KBM-7 (cell line): Measurements from ENCODE around the gene SLC16A8.
"Not testable (repeated sequence)": the region's sequence is repeated elsewhere in the genome, so short reads cannot be mapped to it uniquely, and the experiment has no call there.

ENCODE experiments used
- DNase-seq: peaks from one replicate; pipeline ENCODE4 v3.0.0-alpha.2; 2015
- in situ Hi-C: fragments of 300-500 bp; cut with MboI; formaldehyde crosslinking; loops from 2 replicates; pipeline ENCODE4 v1.14.3; 2020; ENCODE audit warnings: low sequenced_read_pairs, low pct_unique_long_range_greater_than_20kb, mixed read lengths

The SLC16A8 gene

DNA sequence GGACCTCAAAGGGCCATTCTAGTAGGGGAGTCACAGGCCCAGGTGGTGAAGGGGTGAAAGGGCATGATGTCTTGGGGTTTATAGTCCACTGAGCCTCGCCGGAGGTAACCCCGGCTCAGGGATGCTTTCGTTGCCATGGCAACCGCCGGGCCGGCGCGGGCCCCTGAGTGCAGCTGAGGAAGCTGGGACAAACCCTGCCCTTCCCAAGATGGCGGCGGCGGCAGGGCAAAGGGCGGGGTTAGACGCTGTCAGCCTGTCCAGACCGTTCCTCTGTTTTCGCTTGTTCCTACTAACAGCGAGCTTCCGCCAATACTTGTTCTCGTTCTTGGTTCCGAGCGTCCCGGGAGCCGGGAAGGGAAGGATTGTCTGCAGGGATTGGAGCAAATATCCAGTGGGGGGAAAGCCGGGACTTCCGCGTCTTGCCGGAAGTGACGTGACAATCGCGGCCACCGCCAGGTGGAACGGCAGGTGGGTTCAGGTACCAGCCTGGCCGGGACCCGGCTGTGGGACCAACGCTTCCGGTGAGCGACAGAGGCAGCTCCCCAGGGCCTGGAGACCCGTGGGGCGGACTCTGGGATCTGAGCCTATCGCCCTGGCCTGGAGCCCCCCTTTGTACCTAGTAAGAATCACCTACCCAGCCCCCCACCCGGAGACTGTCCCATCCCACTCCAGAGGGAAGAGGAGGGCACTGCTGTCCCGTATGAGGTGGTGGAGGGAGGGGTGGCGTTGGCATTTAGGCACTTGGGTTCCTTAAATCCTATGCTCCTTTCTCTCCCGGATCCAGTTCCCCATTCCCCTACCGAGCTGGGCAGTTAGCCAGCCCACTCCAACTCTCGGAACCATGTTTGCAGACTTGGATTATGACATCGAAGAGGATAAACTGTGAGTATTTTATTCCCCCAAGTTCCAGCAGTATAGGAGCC lies 26.8 kb downstream of the SLC16A8 start, which contains the start of gene PICK1:
Gene PICK1 (plus strand): TSS at position 436 of the 923 bp plus-strand sequence. CDS start 406 bp downstream, at position 842.
- peak; percentile 86 for DNase-seq
- in situ Hi-C loops: no loop called here

GRCh38 chr22:38051900-38052862 lies 31.8 kb downstream of the SLC16A8 start:
- DNase-seq: peak; percentile 86
- in situ Hi-C loops: no loop called here

DNA sequence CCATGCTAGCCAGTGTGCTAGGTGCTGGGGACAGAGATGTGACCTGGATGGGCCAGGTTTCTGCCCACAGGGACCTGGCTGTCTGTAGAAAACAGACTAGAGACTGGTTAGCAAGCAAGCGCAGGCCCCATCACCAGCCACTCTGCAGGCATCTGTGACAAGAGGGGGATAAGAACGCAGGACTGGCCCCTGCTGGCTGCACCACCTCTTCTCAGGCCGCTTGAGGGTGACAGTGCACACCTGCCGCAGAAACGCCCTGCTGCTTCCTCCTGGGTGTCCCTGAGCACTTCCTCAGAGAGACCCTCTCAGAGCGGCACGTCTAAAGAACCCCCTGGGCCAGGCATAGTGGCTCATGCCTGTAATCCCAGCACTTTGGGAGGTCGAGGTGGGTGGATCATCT lies 32.7 kb downstream of the SLC16A8 start:
- in situ Hi-C loops: no loop called here
- no peak for DNase-seq

DNA sequence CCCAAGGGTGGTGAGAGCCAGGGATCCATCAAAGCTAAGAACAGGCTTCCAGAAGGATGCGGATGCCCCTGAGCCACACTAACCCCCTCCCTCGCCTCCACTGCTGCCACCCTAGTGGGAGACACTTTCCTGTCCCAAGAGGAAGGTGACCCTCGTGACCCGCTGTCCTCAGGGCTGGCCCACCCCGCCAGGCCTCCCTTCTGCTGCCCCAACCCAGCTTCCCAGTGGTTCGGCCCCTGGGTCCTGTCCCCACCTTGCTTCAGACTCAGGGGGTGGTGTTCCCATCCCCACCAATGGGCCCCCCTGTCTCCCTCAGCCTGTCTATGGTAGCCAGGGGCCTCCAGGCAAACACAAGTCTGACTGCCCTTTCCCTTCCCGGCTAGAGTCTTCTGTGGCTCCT lies 33.3 kb downstream of the SLC16A8 start:
- in situ Hi-C loops: no loop called here
- no peak for DNase-seq

GRCh38 chr22:38049812-38050619 lies 34.0 kb downstream of the SLC16A8 start:
- DNase-seq: no peak
- in situ Hi-C loops: no loop called here

DNA sequence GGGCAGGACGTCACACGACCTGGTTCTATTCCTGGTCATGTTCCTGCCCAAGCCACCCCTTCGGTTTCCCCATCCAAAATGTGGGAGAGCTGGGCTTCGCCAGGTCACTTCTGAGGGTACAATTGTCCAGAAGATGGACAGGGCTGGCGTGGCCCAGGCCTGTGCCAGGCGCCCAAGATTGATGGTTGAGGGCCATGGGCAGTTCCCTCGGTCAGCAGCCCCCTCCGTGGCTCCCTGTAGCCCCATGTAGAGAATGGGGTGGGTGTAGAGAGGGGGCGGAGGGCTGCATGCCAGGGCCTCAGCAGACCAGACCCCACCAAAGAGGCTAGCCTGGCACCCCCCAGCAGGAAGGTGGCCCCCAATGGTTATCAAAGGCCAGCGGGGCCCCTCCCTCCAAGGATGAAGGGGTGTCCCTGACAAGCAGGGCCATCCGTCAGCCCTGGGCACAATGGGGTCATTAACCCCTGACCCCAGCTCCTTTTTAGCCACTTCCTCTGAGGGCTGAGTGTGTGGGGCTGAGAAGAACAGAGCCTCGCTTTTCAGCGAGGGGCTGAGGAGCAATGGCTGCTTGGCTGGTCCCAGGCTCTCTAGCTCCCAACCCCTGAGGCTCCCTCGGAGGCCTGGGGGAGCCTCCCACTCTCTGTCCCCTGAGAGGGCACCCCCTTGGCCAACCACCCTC lies 37.8 kb downstream of the SLC16A8 start:
- in situ Hi-C loops: no loop called here
- DNase-seq: no peak

- DNase-seq: no peak
- in situ Hi-C loops: no loop called here
These were observed 40.6 kb downstream of the SLC16A8 start for GRCh38 chr22:38043151-38044039.

GRCh38 chr22:38042488-38042790 lies 41.5 kb downstream of the SLC16A8 start:
- peak; percentile 29 for DNase-seq
- in situ Hi-C loops: no loop called here

GRCh38 chr22:38041760-38042487 lies 42.1 kb downstream of the SLC16A8 start:
- in situ Hi-C loops: no loop called here
- peak; percentile 33 for DNase-seq

DNA sequence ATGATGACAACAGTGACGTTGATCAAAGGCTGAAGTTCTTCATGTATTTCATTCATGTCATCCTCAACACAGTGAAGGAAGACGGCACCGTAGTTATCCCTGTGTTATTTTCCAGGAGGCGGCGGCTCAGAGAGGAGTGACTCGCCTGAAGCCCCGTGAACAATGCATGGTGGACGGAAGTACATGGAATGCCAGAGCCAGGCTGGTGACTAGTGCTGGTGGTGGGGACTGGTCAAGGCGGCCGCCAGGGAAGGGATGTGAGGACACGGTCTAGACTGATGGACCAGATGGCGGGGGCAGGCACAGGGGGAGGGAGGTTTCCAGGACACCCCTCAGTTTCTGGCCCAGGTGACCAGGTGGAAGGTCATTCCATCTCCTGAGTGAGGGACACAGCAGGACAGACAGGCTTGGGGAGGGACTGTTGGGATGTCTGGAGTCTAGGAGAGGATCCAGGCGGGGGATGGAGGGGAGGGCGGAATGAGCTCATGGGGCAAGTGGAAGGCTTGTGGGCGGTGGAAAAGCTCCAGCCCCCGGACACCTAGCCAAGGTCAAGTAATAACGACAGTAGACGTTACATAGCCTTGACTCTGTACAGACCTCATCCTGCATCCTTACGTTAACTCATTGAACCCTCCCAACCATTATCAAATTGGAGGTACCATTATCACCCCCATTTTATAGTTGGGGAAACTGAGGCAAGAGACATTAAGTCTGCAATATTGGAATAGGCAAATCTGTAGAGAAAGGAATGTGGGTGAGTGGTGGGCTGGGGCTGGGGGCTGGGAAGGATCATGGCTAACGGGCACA lies 42.8 kb downstream of the SLC16A8 start:
- no peak for DNase-seq
- in situ Hi-C loops: no loop called here

DNA sequence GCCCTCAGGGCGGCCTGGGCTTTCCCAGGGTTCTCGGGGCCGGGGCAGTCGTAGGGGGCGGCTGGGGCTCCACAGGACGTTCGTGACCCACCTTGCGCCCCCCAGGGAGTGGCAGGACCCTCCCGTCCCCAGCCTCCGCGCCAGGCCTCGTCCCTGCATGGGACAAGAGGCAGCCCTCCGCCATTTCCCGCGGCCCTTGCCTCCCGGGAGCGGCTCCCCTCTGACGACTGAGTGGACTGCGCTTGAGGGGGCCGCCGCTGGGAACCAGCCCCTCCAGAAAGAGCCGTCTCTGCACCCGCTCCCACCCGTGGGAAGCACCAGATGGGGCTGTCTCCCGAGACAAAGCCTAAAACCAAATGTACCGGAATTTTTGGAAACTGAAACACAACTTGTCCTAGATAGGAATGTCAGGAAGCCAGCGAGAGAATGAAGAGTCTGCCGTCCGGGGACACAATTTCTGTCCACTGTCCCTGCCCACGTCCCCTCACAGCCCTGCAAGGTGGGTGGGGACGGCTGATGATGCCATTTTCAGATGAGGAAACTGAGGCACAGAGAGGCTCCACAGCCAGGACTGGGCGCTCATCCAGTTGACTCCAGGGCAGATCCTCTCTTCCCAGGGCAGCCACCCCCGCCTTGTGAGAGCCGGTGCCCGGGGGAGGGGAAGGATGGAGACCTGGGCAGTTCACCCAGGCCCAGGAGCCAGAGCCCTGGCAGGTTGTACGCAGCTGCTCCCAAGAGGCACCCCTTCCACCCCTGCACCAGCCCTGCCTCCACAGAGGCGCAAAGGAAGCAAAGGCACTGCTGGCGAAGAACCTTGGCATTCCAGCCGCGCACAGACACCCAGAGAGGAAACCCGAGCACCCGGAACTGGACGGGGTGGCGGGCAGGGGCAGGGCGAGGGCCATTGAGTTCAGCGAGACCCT lies 44.8 kb downstream of the SLC16A8 start:
- DNase-seq: no peak
- in situ Hi-C loops: no loop called here

- in situ Hi-C loops: no loop called here
These were observed 45.6 kb downstream of the SLC16A8 start for GRCh38 chr22:38038426-38038825.

DNA sequence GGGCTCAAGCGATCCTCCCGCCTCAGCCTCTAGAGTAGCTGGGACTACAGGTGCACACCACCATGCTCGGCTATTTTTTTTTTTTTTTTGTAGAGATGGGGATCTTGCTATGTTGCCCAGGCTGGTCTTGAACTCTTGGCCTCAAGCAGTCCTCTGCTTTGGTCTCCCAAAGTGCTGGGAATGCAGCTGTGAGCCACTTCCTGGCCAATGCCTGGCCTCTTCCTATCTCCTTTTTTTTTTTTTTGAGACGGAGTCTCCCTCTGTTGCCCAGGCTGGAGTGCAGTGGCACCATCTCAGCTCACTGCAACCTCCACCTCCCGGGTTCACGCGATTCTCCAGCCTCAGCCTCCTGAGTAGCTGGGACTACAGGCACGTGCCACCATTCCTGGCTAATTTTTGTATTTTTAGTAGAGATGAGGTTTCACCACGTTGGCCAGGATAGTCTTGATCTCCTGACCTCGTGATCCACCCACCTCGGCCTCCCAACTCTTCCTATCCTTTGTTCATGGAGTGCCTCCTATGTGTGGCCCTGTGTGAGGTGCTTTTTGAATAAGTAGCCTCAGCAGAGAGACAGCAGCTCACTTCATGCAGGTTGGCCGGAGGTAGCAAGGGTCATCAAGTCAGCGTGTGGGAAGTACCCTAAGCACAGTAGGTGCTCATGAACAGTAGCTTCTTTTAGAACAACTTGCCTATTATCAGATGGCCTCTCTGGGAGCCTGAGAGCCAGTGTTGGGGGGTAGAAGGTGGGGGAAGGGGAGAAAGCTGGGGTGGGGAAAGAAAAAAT lies 46.4 kb downstream of the SLC16A8 start:
- in situ Hi-C loops: not testable (repeated sequence)

More at GRCh38 chr22:38038426-38038825, 45.6 kb downstream of the SLC16A8 start:
- DNase-seq: no peak

GRCh38 chr22:38036392-38037062 lies 47.5 kb downstream of the SLC16A8 start:
- in situ Hi-C loops: no loop called here

More for the DNA sequence above, 46.4 kb downstream of the SLC16A8 start:
- DNase-seq: not testable (repeated sequence)

More at GRCh38 chr22:38036392-38037062, 47.5 kb downstream of the SLC16A8 start:
- DNase-seq: no peak
